PC-3 (cell line): ENCODE measurements around the gene PRSS33. TPM values are rescaled to one million over a fixed set of nuclear protein-coding genes. Genes with fewer than 3 reads are reported as not detected.

Experiments
- ATAC-seq: fragments of 200-7000 bp; cut with Tn5 transposase; 2 replicates; pipeline ENCODE4 v1.9.1; 2020; ENCODE audit warnings: mild to moderate bottlenecking, moderate library complexity
- Bru-seq: library from RNA; stranded (reverse); fragments of 400-500 nt; gene quantifications from one replicate; lab custom pipeline; 2021; lab: Mats Ljungman, UMichigan
- BruChase-seq, 2 experiments: library from RNA; stranded (reverse); fragments of 400-500 nt; gene quantifications; one replicate each; lab custom pipeline; 2021; lab: Mats Ljungman, UMichigan
- BruUV-seq: library from RNA; stranded (reverse); fragments of 400-500 nt; replicated peaks from 2 replicates; lab custom pipeline; 2021; lab: Mats Ljungman, UMichigan
- CTCF ChIA-PET: fragments of 300-600 bp; sonication (Branson Sonifier 250); formaldehyde crosslinking; loops from one replicate; lab custom pipeline; 2022; ENCODE audit warnings: antibody characterized with exemption; lab: Charles Lee
- POLR2A ChIA-PET: fragments of 300-600 bp; sonication (Branson Sonifier 250); formaldehyde crosslinking; loops from one replicate; lab custom pipeline; 2022; ENCODE audit warnings: antibody characterized with exemption; ENCODE audit not compliant: unreplicated experiment; lab: Charles Lee
- DNase-seq: peaks from one replicate; pipeline ENCODE4 v3.0.0-alpha.2; 2015
- H2AFZ ChIP-seq: fragments of 300-600 bp; sonication (generic); 2 replicates; pipeline ENCODE4 v1.6.0; 2016; ENCODE audit warnings: antibody characterized with exemption, low read length
- H3F3A ChIP-seq: fragments of 300-600 bp; sonication (generic); one replicate; pipeline ENCODE4 v1.6.0; 2017; ENCODE audit warnings: antibody characterized with exemption, low read length, control low read depth, mild to moderate bottlenecking; ENCODE audit not compliant: unreplicated experiment
- H3K27ac ChIP-seq: fragments of 300-600 bp; sonication (generic); 2 replicates; pipeline ENCODE4 v1.5.1; 2016; ENCODE audit warnings: mild to moderate bottlenecking, low read length
- H3K27me3 ChIP-seq: fragments of 300-600 bp; sonication (generic); 2 replicates; pipeline ENCODE4 v1.6.1; 2016; ENCODE audit warnings: low read length, mixed read lengths
- H3K36me3 ChIP-seq: fragments of 300-600 bp; sonication (generic); 2 replicates; pipeline ENCODE4 v1.6.1; 2016; ENCODE audit warnings: low read depth, mixed run types, low read length, mixed read lengths
- H3K4me1 ChIP-seq: fragments of 300-600 bp; sonication (generic); 2 replicates; pipeline ENCODE4 v1.5.1; 2016; ENCODE audit warnings: low read length; ENCODE audit not compliant: insufficient read depth
- H3K4me2 ChIP-seq: fragments of 300-600 bp; sonication (generic); 2 replicates; pipeline ENCODE4 v1.6.0; 2016; ENCODE audit warnings: low read length
- H3K4me3 ChIP-seq: fragments of 300-600 bp; sonication (generic); 2 replicates; pipeline ENCODE4 v1.5.1; 2016; ENCODE audit warnings: mild to moderate bottlenecking, low read length, mixed read lengths
- H3K79me2 ChIP-seq: fragments of 300-600 bp; sonication (generic); 2 replicates; pipeline ENCODE4 v1.6.1; 2017; ENCODE audit warnings: low read length, mixed read lengths
- H3K9ac ChIP-seq: fragments of 300-600 bp; sonication (generic); 2 replicates; pipeline ENCODE4 v1.6.0; 2016; ENCODE audit warnings: mild to moderate bottlenecking, low read length
- H3K9me2 ChIP-seq: fragments of 300-600 bp; sonication (generic); replicated peaks from 2 replicates; pipeline ENCODE4 v1.6.1; 2016; ENCODE audit warnings: mixed run types, low read length, mixed read lengths
- H3K9me3 ChIP-seq: fragments of 300-600 bp; sonication (generic); 2 replicates; pipeline ENCODE4 v1.6.1; 2016; ENCODE audit warnings: low read length, mixed read lengths
- H4K20me1 ChIP-seq: fragments of 300-600 bp; sonication (generic); 2 replicates; pipeline ENCODE4 v1.6.1; 2016; ENCODE audit warnings: low read length, mixed read lengths
- CTCF ChIP-seq: fragments of 300-600 bp; sonication (generic); conservative IDR thresholded peaks from 2 replicates; pipeline ENCODE4 v1.5.1; 2017; ENCODE audit warnings: antibody characterized with exemption, low read depth, mild to moderate bottlenecking, low read length
- EZH2 ChIP-seq: fragments of 300-600 bp; sonication (generic); IDR thresholded peaks from one replicate; pipeline ENCODE4 v1.6.1; 2017; ENCODE audit warnings: antibody characterized with exemption, mild to moderate bottlenecking, low read length; ENCODE audit not compliant: unreplicated experiment
- EZH2phosphoT487 ChIP-seq: fragments of 300-600 bp; sonication (generic); IDR thresholded peaks from 2 replicates; pipeline ENCODE4 v1.6.1; 2018; ENCODE audit warnings: mild to moderate bottlenecking, antibody characterized with exemption, low read length, borderline replicate concordance
- intact Hi-C: fragments of 100-400 bp; cut with micrococcal nuclease; formaldehyde crosslinking; loops from 2 replicates; pipeline ENCODE4 v1.9.0; 2023
- long read RNA-seq: library from polyadenylated mRNA; unstranded; transcript quantifications from one replicate; pipeline ENCODE4 v2.0.0, GENCODE V29; 2021; ENCODE audit not compliant: unreplicated experiment
- total RNA-seq: library from RNA; depleted of rRNA; stranded (reverse); fragments of >200 nt; gene quantifications from 2 replicates; pipeline ENCODE4 v1.2.3, GENCODE V29; 2014; rRNA removed

PRSS33 gene
- total RNA-seq (0.11 TPM in 1 of 2 replicates, not detected in the other), Bru-seq, nascent RNA (percentile 17 among the genes with signal in this experiment), BruChase-seq, experiment 1, labeled RNA remaining after a 6-hour chase (not detected), BruChase-seq, experiment 2, labeled RNA remaining after a 2-hour chase (not detected)
- long read RNA-seq = 0 reads

- no peaks in the 10 kb centered on the region for H3K9me2 ChIP-seq
- DNase-seq (no peak), ATAC-seq (no peak)
- BruUV-seq = no TSS peak
- H3K4me3 ChIP-seq = no peak within 1 kb of the TSS
- no peaks in the 10 kb centered on the region for H3K36me3 ChIP-seq
- H3K79me2 ChIP-seq = no peaks in the 10 kb centered on the region
- POLR2A ChIA-PET = no interaction called here
- intact Hi-C loops = no loop called here
- no peaks in the 10 kb centered on the region for H3F3A ChIP-seq
- H2AFZ ChIP-seq = no peak within 1 kb of the TSS
- H3K27me3 ChIP-seq = no peaks in the 10 kb centered on the region; the same call in 1 of the 2 replicates
- H3K4me1 ChIP-seq = no peaks in the 10 kb centered on the region
- H3K27ac ChIP-seq = no peak within 1 kb of the TSS
- TF ChIP-seq EZH2 = no peak
- TF ChIP-seq EZH2phosphoT487 = no peak
- no peak for TF ChIP-seq CTCF
- no peak within 1 kb of the TSS for H3K9ac ChIP-seq
- CTCF ChIA-PET = no interaction called here
- no peaks in the 10 kb centered on the region for H4K20me1 ChIP-seq
- H3K9me3 ChIP-seq = no peaks in the 10 kb centered on the region
- H3K4me2 ChIP-seq = no peak within 1 kb of the TSS
Observed at GRCh38 chr16:2787406-2787805, at the start of gene PRSS33. Gene PRSS33 (minus strand): TSS chr16:2787560. CDS start chr16:2786547, 1,013 bp downstream.

- no peaks in the 10 kb centered on the region for H3K27me3 ChIP-seq
- peak overlapping the region; percentile 91 for H3K27ac ChIP-seq
- ChIA-PET CTCF (no interaction called here), POLR2A (interaction anchor here (0.5 kb wide), 1 partner anchor 69 kb away, joined by 3 read pairs; no protein-coding TSS in a partner anchor)
- H4K20me1 ChIP-seq = no peaks in the 10 kb centered on the region
- ATAC-seq = no peak
- H3K4me3 ChIP-seq = no peak overlapping the region
- no peak for DNase-seq
- intact Hi-C loops = no loop called here
- no peaks in the 10 kb centered on the region for H3K36me3 ChIP-seq
- H3K9me3 ChIP-seq = no peaks in the 10 kb centered on the region
- peak overlapping the region; percentile 70 for H3K4me2 ChIP-seq
- peak overlapping the region; percentile 54; the same call in 1 of the 2 replicates for H3K9ac ChIP-seq
- no peak overlapping the region for H2AFZ ChIP-seq
- no peaks in the 10 kb centered on the region for H3K79me2 ChIP-seq
- BruUV-seq = no TSS peak
- TF ChIP-seq EZH2 (no peak), EZH2phosphoT487 (no peak), CTCF (no peak)
- no peaks in the 10 kb centered on the region for H3F3A ChIP-seq
- H3K9me2 ChIP-seq = no peaks in the 10 kb centered on the region
- peaks cover 22% of the 10 kb centered on the region for H3K4me1 ChIP-seq
Observed at GRCh38 chr16:2836646-2837508, 49.5 kb upstream of the PRSS33 start.
